K562 (cell line): ENCODE results near the gene FGF9.

ENCODE experiments used
- CEBPZ ChIP-seq: fragments of 150-350 bp; IDR thresholded peaks from 2 replicates; pipeline ENCODE4 v1.6.1; 2014; ENCODE audit warnings: low read depth, mild to moderate bottlenecking, low read length, borderline replicate concordance
- CTCF ChIP-seq, 3 experiments: IDR thresholded peaks in 2 of 3; conservative IDR thresholded peaks in 1 of 3; 2 replicates each; pipeline ENCODE4 v1.5.1; 2011 to 2012; ENCODE audit warnings: low read length in 3 of 3, mild to moderate bottlenecking in 3 of 3, control low read depth in 2 of 3, improper control_type of control experiment in 1 of 3, inconsistent platforms in 1 of 3, low read depth in 1 of 3, mixed read lengths in 1 of 3, moderate library complexity in 1 of 3; ENCODE audit not compliant: insufficient read depth in 2 of 3
- EP300 ChIP-seq: IDR thresholded peaks from 2 replicates; pipeline ENCODE4 v1.6.1; 2012; ENCODE audit warnings: low read length, improper control_type of control experiment
- HDAC3 ChIP-seq: fragments of 450-650 bp; IDR thresholded peaks from 2 replicates; pipeline ENCODE4 v1.6.1; 2018; ENCODE audit warnings: borderline replicate concordance, mild to moderate bottlenecking, moderate library complexity; ENCODE audit not compliant: partially characterized antibody
- HIVEP1 ChIP-seq: fragments of 250-450 bp; sonication (Bioruptor Pico); IDR thresholded peaks from 2 replicates; pipeline ENCODE4 v1.4.0; 2020; ENCODE audit warnings: mild to moderate bottlenecking
- NFYB ChIP-seq: IDR thresholded peaks from 2 replicates; pipeline ENCODE4 v1.6.1; 2011; ENCODE audit warnings: mild to moderate bottlenecking, moderate library complexity; ENCODE audit not compliant: insufficient read length; ENCODE audit errors: extremely low read depth
- NR3C1 ChIP-seq: sonication (generic); formaldehyde crosslinking; IDR thresholded peaks from 2 replicates; pipeline ENCODE4 v1.8.1; 2022; ENCODE audit warnings: missing genetic modification reagents
- POLR2A ChIP-seq: fragments of 450-650 bp; conservative IDR thresholded peaks from 2 replicates; pipeline ENCODE4 v1.6.1; 2016
- POLR3G ChIP-seq: IDR thresholded peaks from 2 replicates; pipeline ENCODE4 v1.6.1; 2011; ENCODE audit not compliant: insufficient read length, insufficient replicate concordance; ENCODE audit errors: extremely low read depth
- SIN3A ChIP-seq, 2 experiments: fragments of 150-350 bp in 1 of 2; IDR thresholded peaks; 2 replicates each; pipeline ENCODE4 v1.6.1; 2011 to 2016; ENCODE audit warnings: borderline replicate concordance in 2 of 2, low read depth in 2 of 2, low read length in 2 of 2, mild to moderate bottlenecking in 2 of 2, moderate library complexity in 2 of 2; ENCODE audit not compliant: control insufficient read depth in 1 of 2
- TAF1 ChIP-seq: IDR thresholded peaks from 2 replicates; pipeline ENCODE4 v1.6.1; 2011; ENCODE audit warnings: mild to moderate bottlenecking, low read length, moderate library complexity; ENCODE audit not compliant: insufficient read depth, control insufficient read depth, severe bottlenecking; ENCODE audit errors: extremely low read depth
- YY1 ChIP-seq, 3 experiments: IDR thresholded peaks; 2 replicates each; pipeline ENCODE4 v1.6.1; 2011; ENCODE audit warnings: low read length in 2 of 3, mild to moderate bottlenecking in 2 of 3, moderate library complexity in 2 of 3, borderline replicate concordance in 1 of 3, control low read depth in 1 of 3, low read depth in 1 of 3; ENCODE audit not compliant: insufficient read depth in 3 of 3, insufficient replicate concordance in 2 of 3, control insufficient read depth in 1 of 3, insufficient read length in 1 of 3; ENCODE audit errors: extremely low read depth in 1 of 3
- ZNF76 ChIP-seq: fragments of 250-450 bp; sonication (Bioruptor Pico); IDR thresholded peaks from 2 replicates; pipeline ENCODE4 v1.4.0; 2020; ENCODE audit warnings: mild to moderate bottlenecking, moderate library complexity, borderline replicate concordance

- no peak for TF ChIP-seq SIN3A (IDR thresholded peaks at IDR 0.05; ENCODE audit: borderline replicate concordance in 2 of 2, control insufficient read depth in 1 of 2, low read depth in 2 of 2, low read length in 2 of 2)
- no peak for TF ChIP-seq ZNF76 (CRISPR knock-in tag)
- no peak for TF ChIP-seq HDAC3
- TF ChIP-seq EP300, result no peak
- TF ChIP-seq POLR3G, result no peak
- TF ChIP-seq TAF1, result no peak
- no peak for TF ChIP-seq NFYB
- TF ChIP-seq POLR2A, result no peak
- no peak for TF ChIP-seq CTCF (IDR thresholded peaks at IDR 0.05 in 2 of 3, conservative IDR thresholded peaks at IDR 0.05 in 1 of 3; ENCODE audit: insufficient read depth in 2 of 3, low read depth in 1 of 3, low read length in 3 of 3)
- TF ChIP-seq YY1 (IDR thresholded peaks at IDR 0.05; ENCODE audit: borderline replicate concordance in 1 of 3, control insufficient read depth in 1 of 3, extremely low read depth in 1 of 3, insufficient read depth in 3 of 3, insufficient read length in 1 of 3, insufficient replicate concordance in 2 of 3, low read depth in 1 of 3, low read length in 2 of 3), result no peak
- no peak for TF ChIP-seq HIVEP1 (CRISPR knock-in tag)
- no peak for TF ChIP-seq NR3C1 (CRISPR knock-in tag)
- no peak for TF ChIP-seq CEBPZ
These were observed 9.6 kb upstream of the FGF9 start for GRCh38 chr13:21661097-21661909.
